Measurements from ENCODE around the gene GNG3.
A peak's percentile ranks its signal among the peaks of the same experiment; 100 is the strongest.
"Not testable (repeated sequence)": the region's sequence is repeated elsewhere in the genome, so short reads cannot be mapped to it uniquely, and the experiment has no call there.

The GNG3 gene

GRCh38 chr11:62676698-62677097, 30.8 kb upstream of the GNG3 start:
- in situ Hi-C loops (cut with HindIII; ENCODE audit: low pct_unique_long_range_greater_than_20kb, low sequenced_read_pairs) = no loop called here
- TF ChIP-seq JUND (IDR thresholded peaks at IDR 0.05; ENCODE audit: low read depth) = no peak
- DNase-seq (ENCODE audit: low read depth in 1 of 2, low spot score in 1 of 2) = no peak

- TF ChIP-seq JUND (IDR thresholded peaks at IDR 0.05; ENCODE audit: low read depth) = no peak
- DNase-seq (ENCODE audit: low read depth in 1 of 2, low spot score in 1 of 2) = no peak
- in situ Hi-C loops (cut with HindIII; ENCODE audit: low pct_unique_long_range_greater_than_20kb, low sequenced_read_pairs) = no loop called here
Observed at GRCh38 chr11:62677156-62677555, 30.3 kb upstream of the GNG3 start.

GRCh38 chr11:62677714-62678113, 29.8 kb upstream of the GNG3 start:
- no peak for DNase-seq (ENCODE audit: low read depth in 1 of 2, low spot score in 1 of 2)

GRCh38 chr11:62678433-62678769, 29.1 kb upstream of the GNG3 start:
- no peak for TF ChIP-seq JUND (IDR thresholded peaks at IDR 0.05; ENCODE audit: low read depth)
- in situ Hi-C loops (cut with HindIII; ENCODE audit: low pct_unique_long_range_greater_than_20kb, low sequenced_read_pairs) = no loop called here

More at GRCh38 chr11:62677714-62678113, 29.8 kb upstream of the GNG3 start:
- TF ChIP-seq JUND (IDR thresholded peaks at IDR 0.05; ENCODE audit: low read depth) = no peak
- in situ Hi-C loops (cut with HindIII; ENCODE audit: low pct_unique_long_range_greater_than_20kb, low sequenced_read_pairs) = no loop called here

GRCh38 chr11:62678770-62679696, 28.4 kb upstream of the GNG3 start, which contains the start of gene UBXN1:
Gene UBXN1 (minus strand): TSS chr11:62679073. CDS start chr11:62678923, 150 bp downstream.
- TF ChIP-seq JUND (IDR thresholded peaks at IDR 0.05; ENCODE audit: low read depth) = no peak
- DNase-seq (ENCODE audit: low read depth in 1 of 2, low spot score in 1 of 2) = peak; percentile 89 to 92
- in situ Hi-C loops (cut with HindIII; ENCODE audit: low pct_unique_long_range_greater_than_20kb, low sequenced_read_pairs) = no loop called here

More at GRCh38 chr11:62678433-62678769, 29.1 kb upstream of the GNG3 start:
- no peak for DNase-seq (ENCODE audit: low read depth in 1 of 2, low spot score in 1 of 2)

- peak; percentile 91 to 92 for DNase-seq (ENCODE audit: low read depth in 1 of 2, low spot score in 1 of 2)
- in situ Hi-C loops (cut with HindIII; ENCODE audit: low pct_unique_long_range_greater_than_20kb, low sequenced_read_pairs) = no loop called here
- TF ChIP-seq JUND (IDR thresholded peaks at IDR 0.05; ENCODE audit: low read depth) = no peak
Observed at GRCh38 chr11:62680825-62681240, 26.6 kb upstream of the GNG3 start.

GRCh38 chr11:62682518-62682917, 25.0 kb upstream of the GNG3 start:
- in situ Hi-C loops (cut with HindIII; ENCODE audit: low pct_unique_long_range_greater_than_20kb, low sequenced_read_pairs) = no loop called here
- peak; percentile 49 to 69 for DNase-seq (ENCODE audit: low read depth in 1 of 2, low spot score in 1 of 2)

GRCh38 chr11:62687508-62688396, 19.7 kb upstream of the GNG3 start:
- no peak for DNase-seq (ENCODE audit: low read depth in 1 of 2, low spot score in 1 of 2)
- in situ Hi-C loops (cut with HindIII; ENCODE audit: low pct_unique_long_range_greater_than_20kb, low sequenced_read_pairs) = no loop called here

More at GRCh38 chr11:62682518-62682917, 25.0 kb upstream of the GNG3 start:
- no peak for TF ChIP-seq JUND (IDR thresholded peaks at IDR 0.05; ENCODE audit: low read depth)

GRCh38 chr11:62688491-62688890, 19.0 kb upstream of the GNG3 start:
- DNase-seq (ENCODE audit: low read depth in 1 of 2, low spot score in 1 of 2) = no peak
- in situ Hi-C loops (cut with HindIII; ENCODE audit: low pct_unique_long_range_greater_than_20kb, low sequenced_read_pairs) = no loop called here
- no peak for TF ChIP-seq JUND (IDR thresholded peaks at IDR 0.05; ENCODE audit: low read depth)

More at GRCh38 chr11:62687508-62688396, 19.7 kb upstream of the GNG3 start:
- no peak for TF ChIP-seq JUND (IDR thresholded peaks at IDR 0.05; ENCODE audit: low read depth)

- no peak for DNase-seq (ENCODE audit: low read depth in 1 of 2, low spot score in 1 of 2)
- no peak for TF ChIP-seq JUND (IDR thresholded peaks at IDR 0.05; ENCODE audit: low read depth)
- in situ Hi-C loops (cut with HindIII; ENCODE audit: low pct_unique_long_range_greater_than_20kb, low sequenced_read_pairs) = no loop called here
Observed at GRCh38 chr11:62689421-62690183, 17.9 kb upstream of the GNG3 start, which contains the start of gene LRRN4CL. Gene LRRN4CL (minus strand): TSS chr11:62689530. CDS start chr11:62688508, 1,022 bp downstream.

- in situ Hi-C loops (cut with HindIII; ENCODE audit: low pct_unique_long_range_greater_than_20kb, low sequenced_read_pairs); DNase-seq (ENCODE audit: low read depth in 1 of 2, low spot score in 1 of 2): not testable (repeated sequence)
Observed at GRCh38 chr11:62693624-62694023, 13.9 kb upstream of the GNG3 start.
